Ecto neural progenitor cell (in vitro differentiated cells): ENCODE measurements around the gene STAT3.
A peak's percentile ranks its signal among the peaks of the same experiment; 100 is the strongest.
"Not testable (repeated sequence)": the region's sequence is repeated elsewhere in the genome, so short reads cannot be mapped to it uniquely, and the experiment has no call there.

Experiments used
- DNase-seq: peaks from one replicate; pipeline ENCODE4 v3.0.0-alpha.2; 2018; ENCODE audit warnings: low spot score

The STAT3 gene

GRCh38 chr17:42346481-42346880 is 41.8 kb downstream of the STAT3 start:
- no peak for DNase-seq

DNA sequence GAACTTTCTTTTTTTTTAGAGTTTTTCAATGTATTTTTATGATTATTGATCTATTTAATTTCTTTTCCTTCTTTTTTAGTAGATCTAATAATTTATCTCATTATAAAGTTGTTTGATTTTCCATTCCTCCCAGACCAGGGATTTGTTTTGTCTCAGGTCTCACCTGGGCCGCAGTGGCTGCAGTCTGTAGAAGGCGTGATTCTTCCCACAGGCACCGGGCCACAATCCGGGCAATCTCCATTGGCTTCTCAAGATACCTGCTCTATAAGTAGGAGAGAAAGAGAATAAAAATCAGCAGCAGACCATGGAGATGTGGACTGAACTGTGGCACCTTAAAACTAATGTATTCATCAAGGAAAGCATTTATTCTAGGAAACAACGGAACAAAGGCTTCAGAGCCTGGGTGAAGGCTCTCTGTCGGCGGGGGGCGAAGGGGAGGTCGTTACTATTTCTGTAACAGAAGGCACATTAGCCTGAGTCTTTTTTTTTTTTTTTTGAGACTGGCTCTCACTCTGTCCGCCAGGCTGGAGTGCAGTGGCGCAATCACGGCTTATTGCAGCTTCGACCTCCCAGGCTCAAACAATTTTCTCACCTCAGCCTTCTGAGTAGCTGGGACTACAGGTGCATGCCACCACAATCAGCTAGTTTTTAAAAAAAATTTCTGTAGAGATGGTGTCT is 42.7 kb downstream of the STAT3 start:
- DNase-seq, result no peak

DNA sequence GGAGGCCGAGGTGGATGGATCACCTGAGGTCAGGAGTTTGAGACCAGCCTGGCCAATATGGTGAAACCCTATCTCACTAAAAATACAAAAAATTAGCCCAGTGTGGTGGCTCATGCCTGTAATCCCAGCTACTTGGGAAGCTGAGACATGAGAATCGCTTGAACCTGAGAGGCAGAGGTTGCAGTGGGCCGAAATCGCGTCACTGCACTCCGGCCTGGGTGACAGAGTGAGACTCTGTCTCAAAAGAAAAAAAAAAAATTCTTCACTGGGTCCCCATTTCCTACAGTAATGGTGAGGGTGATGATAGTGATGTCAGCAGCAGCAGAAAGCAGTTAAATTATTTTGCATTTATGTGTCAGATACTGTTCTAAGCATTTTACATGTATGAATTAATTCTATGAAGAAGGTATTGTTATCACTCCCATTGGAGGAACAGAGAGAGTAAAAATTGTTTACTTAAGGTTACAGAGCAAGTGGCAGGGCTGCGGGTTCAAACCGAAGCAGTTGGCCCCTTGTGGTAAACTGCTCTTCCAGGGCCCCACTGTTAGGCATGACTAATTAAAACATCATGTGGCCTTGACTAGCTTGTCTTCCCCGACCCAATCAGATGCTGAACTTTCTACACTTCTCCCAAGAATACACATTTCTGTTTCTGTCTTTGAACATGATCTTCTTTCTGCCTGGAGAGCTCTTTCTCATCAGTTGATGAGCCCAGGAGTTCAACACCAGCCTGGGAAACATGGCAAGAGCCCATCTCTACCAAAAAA is 45.8 kb downstream of the STAT3 start:
- no peak for DNase-seq

DNA sequence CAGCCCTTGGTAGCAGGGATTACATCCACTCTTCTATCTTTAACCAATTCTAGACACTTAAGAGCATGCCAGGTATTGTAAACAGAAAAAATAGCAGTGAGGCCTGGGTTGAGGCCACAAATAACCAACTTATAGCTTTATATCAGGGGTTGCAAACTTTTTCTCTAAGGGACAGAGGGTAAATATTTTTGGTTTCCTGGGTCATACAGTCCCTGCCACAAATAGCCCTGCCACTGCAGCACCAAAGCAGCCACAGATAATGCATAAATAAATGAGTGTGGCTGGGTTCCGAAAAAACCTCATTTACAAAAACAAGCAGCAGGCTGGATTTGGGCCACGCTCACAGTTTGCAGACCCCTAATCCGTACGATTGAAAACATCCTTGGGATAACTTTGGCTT is 46.7 kb downstream of the STAT3 start:
- DNase-seq, result no peak

DNA sequence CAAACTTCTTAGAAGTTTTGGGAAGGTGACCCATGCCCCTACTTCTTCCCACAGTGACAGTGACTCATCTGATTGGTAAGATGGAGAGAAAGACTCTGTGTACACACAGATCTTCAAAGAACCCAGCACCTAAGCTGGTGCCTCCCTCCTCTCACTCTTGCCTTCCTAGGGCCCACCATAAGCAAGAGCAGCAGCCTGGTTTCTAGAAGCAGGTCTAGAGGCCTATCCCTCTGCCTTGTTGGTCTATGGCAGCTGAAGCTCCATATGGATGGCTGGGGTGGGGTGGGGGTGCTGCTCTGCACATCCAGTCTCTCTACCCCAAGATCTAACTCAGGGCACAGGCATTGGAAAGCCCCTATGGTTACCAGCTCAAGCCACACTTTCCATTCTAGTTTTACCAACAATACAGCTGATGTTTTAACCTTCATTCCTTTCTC is 47.5 kb downstream of the STAT3 start:
- DNase-seq, result no peak

- no peak for DNase-seq
Observed at GRCh38 chr17:42339221-42339620, 49.0 kb downstream of the STAT3 start.

DNA sequence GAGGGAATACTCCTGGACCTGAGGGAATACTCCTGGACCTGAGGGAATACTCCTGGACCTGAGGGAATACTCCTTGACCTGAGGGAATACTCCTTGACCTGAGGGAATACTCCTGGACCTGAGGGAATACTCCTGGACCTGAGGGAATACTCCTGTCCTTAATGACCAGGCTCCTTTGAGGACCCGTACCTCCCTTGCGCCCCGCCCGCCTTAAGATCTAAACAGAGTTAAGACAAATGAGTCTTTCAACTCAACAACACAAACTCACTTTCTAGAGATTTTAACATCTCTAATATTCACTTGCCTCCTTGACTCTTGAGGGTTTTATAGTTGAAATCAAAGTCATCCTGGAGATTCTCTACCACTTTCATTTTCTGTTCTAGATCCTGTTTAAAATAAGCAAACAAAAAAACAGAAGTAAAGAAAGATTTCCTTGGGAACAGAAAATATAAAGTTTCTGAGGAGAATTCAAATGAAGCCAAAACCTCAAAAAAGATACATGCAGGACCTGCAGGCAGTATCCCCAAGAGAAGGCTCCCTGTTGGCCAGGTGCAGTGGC is 49.7 kb downstream of the STAT3 start:
- DNase-seq, result no peak

GRCh38 chr17:42337442-42337841 is 50.8 kb downstream of the STAT3 start:
- DNase-seq, result no peak

DNA sequence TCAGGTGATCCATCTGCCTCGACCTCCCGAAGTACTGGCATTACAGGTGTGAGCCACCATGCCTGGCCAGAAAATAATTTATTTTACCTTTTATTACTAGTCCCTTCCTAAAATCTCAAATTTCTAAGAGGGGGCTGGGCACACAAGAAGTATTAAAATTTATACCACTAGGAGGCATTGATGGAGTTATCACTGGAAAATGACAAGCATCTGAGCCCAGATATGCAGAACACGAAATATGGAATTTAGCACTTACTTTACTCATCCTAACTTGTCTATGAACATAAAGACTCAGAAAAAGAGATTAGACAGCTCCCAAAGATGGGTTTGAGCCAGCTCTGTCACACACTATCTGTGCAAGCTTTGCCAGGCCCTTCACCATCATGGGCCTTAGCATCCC is 53.6 kb downstream of the STAT3 start:
- DNase-seq, result no peak

GRCh38 chr17:42333053-42333452 is 55.2 kb downstream of the STAT3 start:
- DNase-seq, result no peak

DNA sequence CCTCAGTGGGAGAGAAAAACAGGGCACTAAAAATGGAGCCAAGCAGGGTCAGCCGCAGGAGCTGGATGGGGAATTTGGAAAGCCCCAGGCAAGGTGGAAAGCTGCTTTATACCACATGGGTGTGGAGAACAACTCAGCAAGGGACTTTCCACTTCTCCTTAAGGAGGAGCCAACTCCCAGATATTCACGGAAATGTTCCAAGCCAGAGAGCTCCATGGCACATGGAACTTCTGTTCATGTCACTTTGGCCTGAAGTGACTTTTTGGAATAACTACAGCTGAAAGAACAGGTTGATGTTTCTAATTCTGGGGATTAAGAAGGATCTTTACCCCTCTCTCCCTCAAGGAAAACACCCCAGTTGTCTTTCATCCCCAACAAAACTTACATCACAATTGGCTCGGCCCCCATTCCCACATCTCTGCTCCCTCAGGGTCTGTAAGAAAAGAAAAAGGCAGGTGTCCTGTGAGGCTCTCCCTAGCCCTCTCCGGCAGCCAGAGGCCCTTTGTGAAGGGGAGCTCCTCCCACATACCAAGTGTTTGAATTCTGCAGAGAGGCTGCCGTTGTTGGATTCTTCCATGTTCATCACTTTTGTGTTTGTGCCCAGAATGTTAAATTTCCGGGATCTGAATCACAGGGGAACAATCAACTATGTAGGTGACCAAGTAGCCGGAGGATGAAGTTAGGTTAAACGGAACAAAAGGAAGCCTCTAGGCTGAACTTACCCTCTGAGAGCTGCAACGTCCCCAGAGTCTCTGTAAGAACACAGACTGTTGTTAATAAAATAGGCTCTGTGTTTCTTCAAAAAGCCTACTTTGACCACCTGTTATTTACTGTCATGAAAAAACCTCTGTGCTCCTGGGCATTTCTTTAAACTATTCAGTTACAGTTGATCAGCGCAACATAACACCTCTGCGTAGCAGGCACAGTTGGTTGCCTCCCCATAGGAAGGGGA is 58.9 kb downstream of the STAT3 start:
- DNase-seq, result peak; percentile 76

GRCh38 chr17:42325026-42325425 is 63.2 kb downstream of the STAT3 start:
- DNase-seq, result no peak

GRCh38 chr17:42323268-42323773 is 64.9 kb downstream of the STAT3 start:
- no peak for DNase-seq

DNA sequence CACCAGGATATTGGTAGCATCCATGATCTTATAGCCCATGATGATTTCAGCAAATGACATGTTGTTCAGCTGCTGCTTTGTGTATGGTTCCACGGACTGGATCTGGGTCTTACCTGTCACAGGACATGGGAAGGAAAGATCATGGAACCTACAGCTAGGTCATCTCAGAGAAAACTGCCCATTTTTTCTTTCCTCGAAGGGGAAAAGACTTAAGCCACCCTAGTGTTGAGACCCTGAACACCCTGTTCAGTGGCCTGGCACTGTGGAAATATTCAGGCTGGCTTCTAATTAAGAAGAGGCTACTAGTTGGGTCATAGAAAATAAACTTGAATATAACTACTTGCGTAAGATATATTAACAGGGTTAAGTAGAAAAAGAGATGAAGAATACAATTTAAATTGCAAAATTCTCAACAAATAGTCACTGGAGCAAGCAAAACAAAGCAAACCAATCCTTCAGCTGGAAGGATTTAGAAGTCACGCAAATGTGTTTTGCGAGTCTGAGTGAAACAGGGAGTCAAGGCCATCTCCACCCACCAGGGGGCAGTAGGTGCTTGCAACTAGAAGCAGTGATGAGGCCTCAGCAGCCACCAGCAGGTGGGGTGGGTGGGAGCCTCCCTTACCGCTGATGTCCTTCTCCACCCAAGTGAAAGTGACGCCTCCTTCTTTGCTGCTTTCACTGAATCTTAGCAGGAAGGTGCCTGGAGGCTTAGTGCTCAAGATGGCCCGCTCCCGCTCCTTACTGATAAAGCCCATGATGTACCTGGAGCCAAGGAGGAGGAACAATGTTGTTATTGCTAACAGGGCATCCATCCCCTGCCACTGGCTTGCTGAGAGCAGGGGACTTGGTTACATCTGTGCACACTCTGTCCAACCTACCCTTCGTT is 65.6 kb downstream of the STAT3 start:
- DNase-seq, result peak; percentile 97

- DNase-seq, result no peak
Observed at GRCh38 chr17:42321555-42321954, 66.7 kb downstream of the STAT3 start.

DNA sequence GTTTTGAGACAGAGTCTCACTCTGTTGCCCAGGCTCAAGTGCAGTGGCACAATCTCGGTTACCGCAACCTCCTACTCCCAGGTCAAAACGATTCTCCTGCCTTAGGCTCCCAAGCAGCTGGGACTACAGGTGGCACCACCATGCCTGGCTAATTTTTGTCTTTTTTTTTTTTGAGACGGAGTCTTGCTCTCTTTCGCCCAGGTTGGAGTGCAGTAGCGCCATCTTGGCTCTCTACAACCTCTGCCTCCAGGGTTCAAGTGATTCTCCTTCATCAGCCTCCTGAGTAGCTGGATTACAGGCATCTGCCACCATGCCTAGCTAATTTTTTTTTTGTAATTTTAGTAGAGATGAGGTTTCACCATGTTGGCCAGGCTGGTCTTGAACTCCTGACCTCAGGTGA is 70.3 kb downstream of the STAT3 start:
- DNase-seq, result not testable (repeated sequence)

- DNase-seq, result no peak
Observed at GRCh38 chr17:42317266-42317845, 70.9 kb downstream of the STAT3 start.

DNA sequence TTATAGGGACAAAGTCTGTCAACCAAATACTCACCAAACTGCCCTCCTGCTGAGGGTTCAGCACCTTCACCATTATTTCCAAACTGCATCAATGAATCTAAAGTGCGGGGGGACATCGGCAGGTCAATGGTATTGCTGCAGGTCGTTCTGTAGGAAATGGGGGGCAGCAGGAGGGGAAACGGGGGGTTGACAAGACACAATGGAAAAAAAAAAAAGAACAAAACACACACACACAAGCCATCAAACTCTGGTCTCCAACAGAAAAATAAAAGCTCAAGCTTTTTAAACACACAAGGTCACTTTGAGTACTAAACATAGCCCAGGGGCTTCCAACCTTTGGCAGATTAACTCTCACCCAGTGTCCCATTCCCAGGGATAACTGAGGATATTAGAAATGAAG is 71.5 kb downstream of the STAT3 start:
- no peak for DNase-seq

DNA sequence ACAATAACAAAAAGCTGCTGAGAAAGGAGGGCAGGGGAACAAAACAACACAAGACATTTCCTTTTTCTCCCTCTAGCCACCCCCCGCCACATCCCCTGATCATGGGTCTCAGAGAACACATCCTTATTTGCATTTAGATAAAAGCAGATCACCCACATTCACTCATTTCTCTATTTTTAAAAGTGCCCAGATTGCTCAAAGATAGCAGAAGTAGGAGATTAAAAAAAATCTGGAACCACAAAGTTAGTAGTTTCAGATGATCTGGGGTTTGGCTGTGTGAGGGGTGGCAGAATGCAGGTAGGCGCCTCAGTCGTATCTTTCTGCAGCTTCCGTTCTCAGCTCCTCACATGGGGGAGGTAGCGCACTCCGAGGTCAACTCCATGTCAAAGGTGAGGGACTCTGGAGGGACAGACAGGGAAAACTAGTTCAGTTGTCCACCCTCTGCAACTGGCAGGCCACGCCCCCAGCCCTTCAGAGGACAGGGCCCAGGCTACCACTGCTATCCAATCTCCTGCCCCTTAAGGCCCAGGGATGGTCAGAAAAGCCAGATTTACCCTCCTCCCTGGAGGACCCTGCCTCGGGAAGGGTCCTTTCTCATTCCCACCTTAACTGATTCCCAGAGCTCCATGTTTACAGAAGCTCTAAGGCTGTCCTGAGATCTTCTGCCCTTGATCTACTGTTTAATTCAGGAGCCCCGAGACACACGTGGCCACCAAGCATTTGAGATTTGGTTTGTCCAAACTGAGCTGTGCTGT is 72.7 kb downstream of the STAT3 start:
- DNase-seq, result no peak
